ENCODE measurements around the gene SIK2.

Gene SIK2

GRCh38 chr11:111729071-111729830 is 127.0 kb downstream of the SIK2 start:
- in situ Hi-C loops (cut with HindIII; ENCODE audit: low pct_unique_long_range_greater_than_20kb, low sequenced_read_pairs), result no loop called here
- no peak for DNase-seq (ENCODE audit: low read depth in 1 of 2, low spot score in 1 of 2)
- no peak for TF ChIP-seq JUND (IDR thresholded peaks at IDR 0.05; ENCODE audit: low read depth)

DNA sequence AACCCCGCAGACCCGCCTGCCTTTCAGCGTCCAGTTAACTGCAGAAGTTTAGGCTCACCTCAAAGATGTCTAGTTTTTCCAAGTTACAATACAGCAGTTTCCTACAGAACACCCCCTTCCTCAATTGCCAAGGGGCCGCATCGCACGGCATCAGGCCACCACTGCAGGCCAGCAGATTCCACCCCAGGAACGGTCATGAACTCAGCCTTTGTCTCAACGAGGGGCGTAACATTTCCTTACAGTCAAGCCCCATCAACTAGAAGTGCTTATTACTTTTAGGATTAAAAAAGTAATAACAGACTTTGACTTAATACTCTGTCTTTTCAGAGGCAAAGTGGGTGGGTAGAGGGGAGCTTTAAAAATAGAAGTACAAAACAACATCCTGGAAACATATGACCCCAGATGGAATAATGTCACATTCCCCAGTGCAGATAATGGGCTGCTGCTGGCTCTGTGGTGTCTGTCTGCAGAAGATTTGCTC is 127.6 kb downstream of the SIK2 start:
- TF ChIP-seq JUND (IDR thresholded peaks at IDR 0.05; ENCODE audit: low read depth), result no peak
- no peak for DNase-seq (ENCODE audit: low read depth in 1 of 2, low spot score in 1 of 2)
- in situ Hi-C loops (cut with HindIII; ENCODE audit: low pct_unique_long_range_greater_than_20kb, low sequenced_read_pairs), result no loop called here

DNA sequence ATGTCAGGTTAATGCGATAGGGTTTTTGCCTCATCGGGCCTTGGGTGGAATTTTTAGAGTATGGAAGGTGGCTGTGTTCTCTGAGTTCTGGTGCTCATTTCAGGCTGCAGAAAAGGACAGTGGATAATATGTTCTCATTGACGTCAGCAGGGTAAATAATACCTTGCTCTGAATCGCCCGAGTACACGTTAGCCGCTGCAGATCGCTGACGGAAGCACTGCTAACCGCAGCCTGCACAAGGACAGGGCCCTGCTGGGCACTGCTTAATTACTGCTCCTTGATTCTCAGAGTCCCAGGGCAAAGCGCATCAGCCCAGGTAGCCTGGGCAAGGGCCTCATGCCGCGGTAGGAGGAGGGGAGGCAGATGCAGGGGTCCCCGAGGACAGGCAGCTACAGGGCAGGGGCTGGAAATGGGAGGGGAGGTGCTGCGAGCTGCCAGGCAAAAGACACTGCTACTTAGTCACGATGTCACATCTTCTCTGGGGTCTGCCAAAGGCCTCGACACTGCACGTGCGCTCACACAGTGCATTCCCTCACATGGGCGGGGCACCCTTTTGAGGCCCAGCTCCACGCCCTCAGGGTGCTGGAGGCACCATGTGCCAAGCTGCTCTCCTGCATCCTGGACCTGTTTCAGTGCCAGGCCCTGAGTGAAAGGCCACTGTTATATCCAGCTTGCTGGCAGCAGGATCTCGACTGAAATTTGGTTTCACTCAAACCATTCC is 128.8 kb downstream of the SIK2 start:
- no peak for TF ChIP-seq JUND (IDR thresholded peaks at IDR 0.05; ENCODE audit: low read depth)
- in situ Hi-C loops (cut with HindIII; ENCODE audit: low pct_unique_long_range_greater_than_20kb, low sequenced_read_pairs), result no loop called here
- peak in 1 of 2 experiments; percentile 53 for DNase-seq (ENCODE audit: low read depth in 1 of 2, low spot score in 1 of 2)

DNA sequence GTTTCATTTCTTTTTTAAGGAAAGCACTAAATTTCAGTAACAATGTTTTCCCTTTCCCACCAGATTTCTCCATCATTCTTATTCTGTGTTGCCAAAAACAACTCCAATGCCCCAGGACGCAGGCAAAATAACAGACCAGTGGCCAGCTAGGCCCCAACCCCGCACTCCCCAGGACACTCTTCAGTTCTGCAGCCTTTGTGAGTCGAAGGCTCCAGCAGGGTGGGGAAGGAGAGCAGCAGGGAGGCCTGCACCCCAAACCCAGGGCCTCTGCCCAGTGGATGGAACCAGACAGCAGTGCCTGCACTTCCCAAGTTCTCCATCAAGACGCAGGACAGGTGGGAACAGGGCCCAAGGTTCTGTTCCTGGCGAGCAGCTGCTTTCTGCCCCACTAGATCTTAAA is 129.6 kb downstream of the SIK2 start:
- in situ Hi-C loops (cut with HindIII; ENCODE audit: low pct_unique_long_range_greater_than_20kb, low sequenced_read_pairs), result no loop called here
- TF ChIP-seq JUND (IDR thresholded peaks at IDR 0.05; ENCODE audit: low read depth), result no peak
- DNase-seq (ENCODE audit: low read depth in 1 of 2, low spot score in 1 of 2), result no peak

- no peak for DNase-seq (ENCODE audit: low read depth in 1 of 2, low spot score in 1 of 2)
These were observed 130.8 kb downstream of the SIK2 start for GRCh38 chr11:111733016-111733415.

GRCh38 chr11:111733611-111734088 is 131.4 kb downstream of the SIK2 start:
- no peak for DNase-seq (ENCODE audit: low read depth in 1 of 2, low spot score in 1 of 2)
- no peak for TF ChIP-seq JUND (IDR thresholded peaks at IDR 0.05; ENCODE audit: low read depth)
- in situ Hi-C loops (cut with HindIII; ENCODE audit: low pct_unique_long_range_greater_than_20kb, low sequenced_read_pairs), result no loop called here

More at GRCh38 chr11:111733016-111733415, 130.8 kb downstream of the SIK2 start:
- in situ Hi-C loops (cut with HindIII; ENCODE audit: low pct_unique_long_range_greater_than_20kb, low sequenced_read_pairs), result no loop called here
- no peak for TF ChIP-seq JUND (IDR thresholded peaks at IDR 0.05; ENCODE audit: low read depth)

DNA sequence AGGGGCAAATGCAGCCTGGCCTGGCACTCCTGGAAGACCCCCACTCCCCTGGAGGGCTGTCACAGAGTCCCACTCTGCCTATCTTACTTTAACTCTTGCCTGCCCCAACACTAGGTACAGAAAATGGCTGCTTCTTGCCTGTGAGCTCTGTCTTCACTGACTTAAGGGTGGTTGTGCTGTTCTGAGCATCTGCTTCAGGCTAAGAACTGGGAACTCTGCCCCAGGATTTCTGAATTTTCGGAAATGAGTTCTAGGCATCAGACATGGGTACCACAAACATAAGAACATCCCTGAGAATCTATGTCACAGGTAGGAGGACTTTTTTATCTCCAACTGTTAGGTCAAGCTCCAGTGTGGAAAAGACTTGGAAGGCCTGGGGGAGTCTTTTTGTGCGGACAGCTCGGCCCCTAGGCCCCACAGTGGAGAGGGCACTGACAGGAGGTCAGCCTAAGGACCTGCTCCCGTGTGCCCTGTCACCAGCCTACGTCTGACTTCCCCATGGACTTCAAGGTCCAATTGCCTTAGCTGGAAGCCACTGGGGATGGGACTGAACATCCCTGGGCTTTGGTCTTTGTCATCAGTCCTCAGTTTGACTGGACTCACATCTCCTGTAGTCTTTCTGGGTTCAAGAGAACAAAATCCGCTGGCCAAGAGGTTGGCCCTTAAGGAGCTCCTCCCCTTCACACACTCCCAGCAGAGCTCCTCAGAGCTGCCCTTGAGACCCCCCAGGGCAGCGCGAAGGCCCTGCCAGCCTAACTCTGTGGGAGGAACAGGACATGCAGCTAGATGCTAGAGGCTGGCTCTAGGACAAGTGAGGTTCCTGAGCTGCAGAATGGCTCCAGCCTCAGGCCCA is 132.1 kb downstream of the SIK2 start:
- no peak for DNase-seq (ENCODE audit: low read depth in 1 of 2, low spot score in 1 of 2)
- in situ Hi-C loops (cut with HindIII; ENCODE audit: low pct_unique_long_range_greater_than_20kb, low sequenced_read_pairs), result no loop called here
- no peak for TF ChIP-seq JUND (IDR thresholded peaks at IDR 0.05; ENCODE audit: low read depth)

DNA sequence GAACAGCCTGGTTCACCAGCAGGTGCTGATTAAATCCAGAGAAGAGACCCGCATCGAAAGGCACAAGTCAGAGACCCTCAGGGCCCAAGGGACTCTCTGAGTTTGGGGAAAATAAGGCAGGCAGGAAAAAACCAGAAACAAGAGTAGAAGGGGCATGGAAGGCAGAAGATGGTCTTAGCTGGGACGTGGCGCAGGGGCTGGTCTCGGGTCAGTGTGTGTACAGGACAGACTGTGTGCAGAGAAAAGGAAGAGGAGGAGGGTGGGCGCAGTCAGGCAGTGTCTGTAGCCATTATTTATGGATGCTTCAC is 132.7 kb downstream of the SIK2 start:
- no peak for DNase-seq (ENCODE audit: low read depth in 1 of 2, low spot score in 1 of 2)
- no peak for TF ChIP-seq JUND (IDR thresholded peaks at IDR 0.05; ENCODE audit: low read depth)
- in situ Hi-C loops (cut with HindIII; ENCODE audit: low pct_unique_long_range_greater_than_20kb, low sequenced_read_pairs), result no loop called here

- peak; percentile 28 to 36 for DNase-seq (ENCODE audit: low read depth in 1 of 2, low spot score in 1 of 2)
- in situ Hi-C loops (cut with HindIII; ENCODE audit: low pct_unique_long_range_greater_than_20kb, low sequenced_read_pairs), result no loop called here
- no peak for TF ChIP-seq JUND (IDR thresholded peaks at IDR 0.05; ENCODE audit: low read depth)
These were observed 133.2 kb downstream of the SIK2 start for GRCh38 chr11:111735262-111736116.

DNA sequence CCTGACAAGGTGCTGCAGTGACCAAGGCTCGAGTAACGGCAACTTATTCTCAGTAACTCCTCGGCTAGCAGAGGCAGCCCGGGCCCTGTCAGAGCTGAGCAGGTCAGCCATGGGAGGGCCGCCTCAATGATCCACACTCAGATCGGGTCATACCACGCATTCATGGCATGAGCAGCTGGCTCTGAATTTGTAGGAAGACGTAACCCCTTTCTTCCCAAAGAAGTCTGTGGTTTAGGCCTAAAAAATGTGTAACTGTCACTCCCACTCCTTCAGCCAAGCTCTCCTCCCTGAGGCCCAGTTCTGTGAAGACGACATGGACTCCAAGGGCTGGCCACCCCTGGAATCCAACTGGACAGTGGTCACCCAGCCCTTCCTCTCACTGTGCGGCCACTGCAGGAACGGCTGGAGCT is 133.9 kb downstream of the SIK2 start:
- in situ Hi-C loops (cut with HindIII; ENCODE audit: low pct_unique_long_range_greater_than_20kb, low sequenced_read_pairs), result no loop called here
- DNase-seq (ENCODE audit: low read depth in 1 of 2, low spot score in 1 of 2), result no peak
- no peak for TF ChIP-seq JUND (IDR thresholded peaks at IDR 0.05; ENCODE audit: low read depth)

- DNase-seq (ENCODE audit: low read depth in 1 of 2, low spot score in 1 of 2), result no peak
- in situ Hi-C loops (cut with HindIII; ENCODE audit: low pct_unique_long_range_greater_than_20kb, low sequenced_read_pairs), result no loop called here
- no peak for TF ChIP-seq JUND (IDR thresholded peaks at IDR 0.05; ENCODE audit: low read depth)
These were observed 134.6 kb downstream of the SIK2 start for GRCh38 chr11:111736621-111737443.

Data from T47D (cell line).